ENCODE results near the gene PLS1.
"Not testable (repeated sequence)": the region's sequence is repeated elsewhere in the genome, so short reads cannot be mapped to it uniquely, and the experiment has no call there.

PLS1 gene

DNA sequence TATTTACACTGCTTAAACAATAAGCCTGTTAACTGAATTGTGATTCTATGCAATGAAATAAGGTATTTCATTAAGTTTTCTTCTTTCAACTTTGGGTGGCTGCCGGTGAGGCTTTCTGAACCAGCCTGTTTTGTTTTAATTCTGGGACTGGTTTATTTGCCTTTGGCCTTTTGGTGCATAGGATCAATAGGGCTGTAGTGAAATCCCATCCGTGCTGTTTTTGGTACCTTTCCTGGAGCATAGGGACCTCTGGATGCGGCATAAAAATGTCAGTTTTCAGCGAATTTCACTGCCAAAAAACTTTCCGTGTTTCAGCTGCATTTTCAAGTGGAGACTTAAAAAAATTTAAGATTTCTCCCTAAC lies 514 bp downstream of the PLS1 start:
- DNase-seq: no peak

DNA sequence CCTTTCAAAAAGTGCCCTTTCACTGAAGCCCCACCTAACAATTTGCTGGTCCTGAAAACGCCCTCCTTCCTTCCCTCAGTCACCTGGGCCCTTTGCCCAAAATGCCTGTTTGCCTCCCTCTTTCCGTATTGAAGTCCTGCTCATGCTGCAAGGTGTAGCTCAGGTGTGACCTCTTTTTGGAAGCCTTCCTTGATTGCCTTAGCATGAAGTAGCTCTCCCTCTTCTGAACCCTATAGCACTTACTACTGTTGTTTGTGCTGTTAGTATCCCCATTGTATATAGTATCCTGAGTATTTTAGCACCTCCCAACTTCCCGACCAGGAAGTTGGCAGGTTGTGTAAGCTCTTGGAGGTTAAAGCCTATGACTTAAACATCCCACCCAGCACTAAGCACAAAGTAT lies 1.7 kb downstream of the PLS1 start:
- DNase-seq: no peak

DNA sequence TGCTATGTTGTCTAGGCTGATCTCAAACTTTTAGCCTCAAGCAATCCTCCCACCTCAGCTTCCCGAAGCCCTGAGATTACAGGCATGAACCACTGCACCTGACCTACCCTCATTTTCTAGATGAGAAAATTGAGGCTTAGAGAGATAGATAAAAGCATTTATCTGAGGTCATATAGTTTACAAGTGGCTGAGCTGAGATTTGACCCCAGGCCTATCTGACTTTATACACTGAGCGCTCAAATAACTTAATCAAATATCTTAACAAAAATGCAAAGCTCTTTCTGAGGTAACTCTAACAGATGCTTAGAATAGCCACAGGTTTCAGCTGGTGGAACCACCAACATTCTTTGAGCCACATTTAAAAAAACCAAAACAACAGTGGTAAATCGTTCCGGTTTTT lies 5.5 kb downstream of the PLS1 start:
- no peak for DNase-seq

DNA sequence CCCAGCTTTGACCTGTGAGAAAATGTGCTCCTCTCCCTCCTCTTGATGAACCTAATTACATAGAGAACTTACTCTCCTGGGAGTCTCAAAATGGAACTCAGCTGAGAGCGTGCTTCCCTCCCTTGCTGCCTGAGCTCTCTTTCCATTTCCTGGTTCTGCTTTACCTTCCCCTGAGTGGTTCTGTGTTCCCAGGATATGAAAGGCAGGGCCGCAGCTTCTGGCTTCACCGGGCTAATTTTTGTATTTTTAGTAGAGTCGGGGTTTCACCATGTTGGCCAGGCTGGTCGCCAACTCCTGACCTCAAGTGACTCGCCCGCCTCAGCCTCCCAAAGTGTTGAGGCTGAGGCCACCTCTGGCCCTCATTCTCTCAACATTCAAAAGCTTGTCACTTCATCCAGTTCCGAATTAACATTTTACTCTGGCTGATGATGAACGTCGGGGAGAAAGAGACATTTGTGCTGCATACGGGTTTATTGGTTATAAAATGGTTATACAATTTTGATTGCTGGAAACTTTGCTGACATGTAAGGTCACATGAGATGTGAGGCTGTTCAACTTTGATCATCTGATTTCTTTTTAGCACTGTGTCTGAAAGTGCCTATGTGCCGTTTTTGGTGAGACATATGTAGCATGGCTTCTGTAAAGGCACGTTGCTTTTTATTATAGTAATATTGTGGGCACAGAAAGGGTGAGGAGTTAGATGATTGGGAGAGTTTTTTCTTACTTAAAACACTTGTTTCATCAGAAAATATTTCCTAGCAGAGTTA lies 6.6 kb downstream of the PLS1 start:
- DNase-seq: no peak

DNA sequence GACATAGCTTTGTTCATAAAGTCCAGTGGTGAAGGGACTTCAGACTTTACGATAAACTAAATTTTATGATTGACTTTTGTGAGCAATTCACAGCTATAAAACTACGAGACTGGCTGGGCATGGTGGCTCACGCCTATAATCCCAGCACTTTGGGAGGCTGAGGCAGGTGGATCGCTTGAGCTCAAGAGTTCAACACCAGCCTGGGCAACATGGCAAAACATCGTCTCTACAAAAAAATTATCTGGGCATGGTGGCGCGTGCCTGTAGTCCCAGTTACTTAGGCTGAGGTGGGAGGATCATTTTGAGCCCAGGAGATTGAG lies 7.2 kb downstream of the PLS1 start:
- DNase-seq: not testable (repeated sequence)

DNA sequence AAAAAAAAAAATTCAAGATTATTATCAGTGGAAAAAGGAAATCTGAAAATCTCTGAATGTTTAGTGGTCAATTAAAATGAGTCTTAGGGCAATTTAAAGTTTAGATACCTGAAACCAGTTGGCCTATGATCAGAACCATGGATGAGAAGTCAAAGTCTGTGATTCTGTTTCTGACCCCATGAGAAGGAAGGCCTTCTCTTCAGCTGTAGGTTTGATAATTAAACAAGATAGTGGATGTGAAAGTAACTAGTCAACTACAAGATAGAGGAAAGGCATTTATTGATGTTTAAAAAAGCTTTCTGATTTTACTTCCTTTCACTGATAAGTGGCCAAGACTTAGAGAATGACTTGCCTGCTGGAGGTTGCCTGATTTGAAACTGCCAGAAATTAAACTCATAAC lies 8.7 kb downstream of the PLS1 start:
- no peak for DNase-seq

DNA sequence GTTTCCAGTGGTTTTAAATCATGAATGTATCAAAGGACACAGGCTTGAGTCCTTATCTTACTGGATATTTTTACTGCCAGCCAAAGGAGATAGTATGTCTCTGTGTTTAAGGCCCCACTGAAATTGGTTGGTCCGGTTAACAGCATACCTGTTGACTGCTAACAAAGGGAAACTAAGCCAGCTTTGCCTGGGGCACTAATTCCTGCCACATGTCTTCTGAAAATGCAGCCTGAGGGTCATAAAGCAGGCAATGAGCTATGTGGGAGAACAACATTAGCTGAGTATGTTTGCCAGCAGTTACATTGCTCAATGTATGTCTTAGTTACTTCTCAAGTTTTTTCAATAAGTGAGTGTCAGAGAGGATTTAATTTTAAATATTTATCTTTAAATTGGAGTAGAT lies 12.4 kb downstream of the PLS1 start:
- DNase-seq: no peak

DNA sequence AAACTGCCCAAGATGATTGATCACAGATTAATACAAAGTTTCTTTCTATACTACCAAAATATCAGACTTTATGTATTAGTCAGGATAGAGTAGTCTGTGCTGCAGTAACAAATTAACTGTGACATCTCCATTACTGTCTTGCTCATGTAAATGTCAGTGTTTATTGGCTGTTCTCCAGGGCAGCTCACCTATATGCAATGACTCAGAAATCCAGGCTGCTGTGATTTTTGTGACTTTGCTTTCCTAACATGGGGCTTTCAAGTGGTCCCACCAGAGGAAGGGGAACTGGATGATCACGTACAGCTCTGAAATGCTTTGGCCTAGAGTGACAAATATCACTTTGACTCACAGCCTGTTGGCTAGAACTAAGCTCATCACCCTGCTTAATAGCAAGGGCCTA lies 12.9 kb downstream of the PLS1 start:
- DNase-seq: no peak

DNA sequence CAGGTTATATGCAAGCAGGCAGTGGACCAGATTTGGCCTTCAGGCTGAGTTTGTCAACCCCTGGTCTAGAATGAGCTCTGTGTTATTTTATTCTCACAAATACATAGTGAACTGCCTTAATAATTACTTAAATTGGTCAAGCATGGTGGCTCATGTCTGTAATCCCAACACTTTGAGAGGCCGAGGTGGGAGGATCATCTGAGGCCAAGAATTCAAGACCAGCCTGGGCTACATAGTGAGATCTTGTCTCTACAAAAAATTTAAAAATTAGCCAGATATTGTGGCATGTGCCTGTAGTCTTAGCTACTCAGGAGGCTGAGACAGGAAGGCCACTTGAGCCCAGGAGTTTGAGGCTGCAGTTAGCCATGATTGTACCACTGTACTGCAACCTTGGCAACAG lies 15.0 kb downstream of the PLS1 start:
- DNase-seq: no peak

DNA sequence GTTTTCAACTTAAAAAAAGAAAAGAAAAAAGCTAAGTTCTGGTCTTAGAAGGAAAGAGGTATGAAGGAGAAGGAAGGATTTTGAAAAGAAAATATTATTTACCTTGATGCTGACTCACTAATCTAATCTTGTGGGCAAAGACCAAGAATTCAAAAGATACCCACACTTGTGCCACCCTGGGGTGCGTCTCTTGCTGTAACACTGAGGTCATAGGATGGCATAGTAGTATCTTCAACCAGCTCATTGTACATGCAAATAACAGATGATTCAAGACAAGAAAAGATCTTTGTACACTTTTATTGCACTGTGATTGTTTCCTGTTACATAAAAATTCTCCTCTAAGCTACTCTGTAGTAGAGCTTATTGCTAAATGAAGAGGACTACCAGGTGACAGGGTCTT lies 17.3 kb downstream of the PLS1 start:
- no peak for DNase-seq

DNA sequence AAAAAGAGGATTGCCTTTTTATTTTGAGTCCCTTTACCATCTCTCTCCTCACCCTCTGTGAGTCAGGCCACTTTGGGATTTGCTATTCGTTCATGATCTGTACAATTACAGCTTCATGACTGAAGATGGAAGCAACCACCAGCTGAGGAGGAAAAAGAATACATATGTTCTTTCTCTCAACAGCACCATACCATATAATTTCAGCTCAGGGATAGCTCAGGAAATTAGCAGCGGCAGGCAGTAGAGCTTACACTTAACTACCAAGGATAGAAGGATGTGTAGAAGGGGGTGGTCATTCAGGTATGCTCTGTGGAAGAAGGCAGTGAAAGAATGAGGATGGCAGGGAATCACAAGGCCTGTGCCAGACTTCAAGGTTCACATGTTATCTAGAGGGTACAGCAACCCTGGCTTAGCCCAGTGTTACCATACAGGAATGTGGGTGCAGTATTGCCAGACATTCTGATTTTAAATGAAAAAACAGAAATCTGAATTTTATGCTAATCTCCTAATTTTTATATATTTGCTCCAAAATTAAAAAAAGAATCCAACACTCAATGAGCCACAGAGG lies 17.9 kb downstream of the PLS1 start:
- DNase-seq: no peak

DNA sequence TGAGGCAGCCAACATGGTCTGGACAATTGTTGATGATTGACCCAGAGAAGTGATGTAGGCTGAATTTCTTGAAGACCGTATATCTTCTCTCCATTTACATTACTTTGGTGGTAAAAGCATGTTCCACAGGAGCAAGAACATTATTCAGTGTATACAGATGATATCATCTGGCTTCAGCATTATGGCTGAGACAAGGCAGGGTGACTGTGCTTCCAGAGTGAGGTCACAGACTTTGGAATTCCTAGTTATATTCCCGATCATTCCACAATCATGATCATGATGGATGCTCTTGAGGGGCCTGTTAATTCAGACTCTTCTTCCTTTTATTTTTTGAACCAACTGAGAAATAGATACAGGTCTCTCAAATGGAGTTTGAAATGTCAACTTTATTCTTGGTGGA lies 19.0 kb downstream of the PLS1 start:
- DNase-seq: no peak

DNA sequence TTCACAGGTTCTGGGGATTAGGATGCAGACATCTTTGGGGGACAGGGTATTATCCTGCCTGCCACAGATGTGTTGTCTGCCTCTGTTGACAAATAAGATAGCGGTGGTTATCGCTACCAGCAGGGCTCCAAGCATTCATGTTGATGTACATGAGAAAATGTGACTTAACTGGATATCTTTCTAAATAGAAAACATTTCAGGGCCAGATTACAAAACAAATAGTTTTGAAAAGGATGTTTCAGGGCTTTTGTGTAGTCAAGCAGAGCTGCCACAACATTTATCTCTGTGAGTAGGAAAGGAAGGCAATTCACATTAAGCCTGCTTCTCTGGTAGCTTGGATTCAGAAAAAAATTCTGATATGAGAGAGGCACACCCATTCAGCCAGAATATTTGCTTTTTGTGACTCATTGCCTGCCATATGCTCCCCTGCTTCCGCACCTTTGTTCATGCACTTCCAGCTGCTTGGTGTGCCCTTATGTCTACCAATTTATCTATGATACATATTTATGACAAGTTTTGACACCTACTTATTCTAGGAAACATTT lies 22.8 kb downstream of the PLS1 start:
- DNase-seq: no peak

DNA sequence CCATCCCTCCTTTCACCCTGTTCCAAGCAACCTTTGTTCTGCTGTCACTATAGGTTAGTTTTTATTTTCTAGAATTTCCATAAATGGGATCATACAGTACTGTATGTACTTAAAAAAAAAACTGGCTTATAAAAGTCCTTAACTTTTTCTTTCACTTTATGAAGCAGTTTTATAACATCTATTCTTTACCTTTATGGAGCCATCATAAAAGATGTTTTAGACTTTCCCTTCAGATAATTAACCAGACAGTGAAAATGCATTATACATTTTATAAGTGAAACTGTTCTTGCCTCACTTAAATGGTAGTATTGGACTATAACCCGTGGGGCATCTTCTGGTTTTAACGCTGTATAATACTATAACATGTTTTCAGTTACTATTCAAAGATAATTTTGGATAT lies 26.2 kb downstream of the PLS1 start:
- DNase-seq: no peak

DNA sequence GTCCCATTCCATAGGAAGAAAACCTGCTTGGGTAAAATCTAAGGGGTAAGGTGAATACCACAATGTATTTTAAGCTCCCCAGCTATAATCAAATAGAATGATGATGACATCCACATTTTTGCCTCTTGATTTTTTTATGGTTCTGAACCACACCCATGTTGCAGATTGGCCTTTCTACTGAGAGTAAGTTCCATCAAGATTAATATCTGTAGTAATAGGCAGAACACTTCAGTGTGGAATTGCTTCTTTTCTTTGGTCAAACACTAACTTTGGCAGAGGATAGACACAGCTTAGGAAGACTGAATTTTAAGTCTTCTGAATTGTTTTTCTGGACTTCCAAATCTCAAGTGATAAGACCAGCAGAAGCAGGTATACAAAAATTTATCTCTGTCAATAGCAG lies 27.0 kb downstream of the PLS1 start:
- DNase-seq: no peak

DNA sequence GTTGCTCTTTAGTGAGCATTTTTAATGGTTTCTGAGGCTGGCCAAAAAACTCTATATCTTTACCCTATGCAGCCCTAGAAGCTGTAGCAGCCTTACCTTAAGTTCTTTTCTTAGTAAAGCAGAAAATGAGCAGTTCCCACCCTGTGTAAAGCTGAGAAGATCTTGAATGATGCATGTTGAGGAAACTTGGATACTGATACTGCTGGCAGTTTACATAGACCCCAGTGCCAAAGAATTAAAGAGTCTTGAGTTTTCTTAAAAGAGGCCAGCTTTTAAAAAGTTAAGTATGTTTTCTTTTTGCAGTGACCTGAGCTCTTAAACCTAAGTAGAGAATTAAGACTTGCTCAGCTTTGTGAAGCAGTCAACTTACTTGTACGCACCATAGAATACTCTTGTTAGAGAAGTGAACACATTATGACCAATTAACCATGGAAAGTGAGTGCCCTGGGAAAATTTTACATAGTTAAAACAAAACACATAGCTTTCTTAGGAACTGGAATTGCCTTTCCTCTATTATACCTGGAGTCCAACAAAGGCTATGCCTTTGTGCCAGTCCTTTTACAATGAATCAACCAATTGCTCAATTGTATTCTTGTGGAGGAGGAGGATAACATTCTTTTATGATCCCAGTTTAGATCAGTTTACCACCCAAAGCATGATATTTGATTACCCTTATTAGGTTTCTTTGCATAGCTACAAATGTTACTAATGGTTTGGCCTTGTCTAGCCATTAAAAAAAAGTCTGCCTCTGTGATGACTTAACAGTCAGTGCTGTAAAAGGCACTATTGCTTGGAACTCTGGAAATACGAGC lies 28.4 kb downstream of the PLS1 start:
- no peak for DNase-seq

DNA sequence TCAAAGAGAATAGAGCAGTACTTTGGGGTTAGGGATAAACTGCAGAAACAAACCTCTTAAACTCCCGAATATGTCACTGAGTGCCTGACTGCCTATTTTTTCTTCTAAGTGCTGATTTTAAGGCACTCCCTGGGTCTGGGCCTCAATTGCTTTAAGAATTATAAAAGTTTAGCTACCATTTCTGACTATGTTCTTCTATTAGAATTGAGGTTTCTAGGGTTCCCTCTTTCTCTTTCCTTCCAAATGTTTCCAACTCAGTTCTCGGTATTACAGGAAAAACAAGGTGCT lies 28.9 kb downstream of the PLS1 start:
- no peak for DNase-seq

DNA sequence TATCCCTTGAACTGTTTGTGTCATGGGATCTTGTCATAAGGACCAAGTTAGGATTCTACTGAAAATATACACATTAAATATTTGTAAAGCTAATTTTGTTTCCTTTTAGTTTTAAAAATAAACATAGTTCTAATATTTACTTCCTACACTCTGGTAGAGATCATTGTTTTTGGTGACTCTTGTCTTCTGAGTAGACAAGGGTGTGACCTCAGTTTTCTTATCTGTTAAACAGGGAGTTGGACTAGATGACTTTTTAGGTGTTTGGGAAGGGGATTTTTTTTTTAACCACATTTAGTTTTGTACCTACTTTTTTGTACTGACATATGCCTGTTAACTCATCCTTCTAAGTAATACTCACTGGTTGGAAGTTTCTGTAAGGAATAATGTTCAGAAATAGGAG lies 30.8 kb downstream of the PLS1 start:
- DNase-seq: no peak

DNA sequence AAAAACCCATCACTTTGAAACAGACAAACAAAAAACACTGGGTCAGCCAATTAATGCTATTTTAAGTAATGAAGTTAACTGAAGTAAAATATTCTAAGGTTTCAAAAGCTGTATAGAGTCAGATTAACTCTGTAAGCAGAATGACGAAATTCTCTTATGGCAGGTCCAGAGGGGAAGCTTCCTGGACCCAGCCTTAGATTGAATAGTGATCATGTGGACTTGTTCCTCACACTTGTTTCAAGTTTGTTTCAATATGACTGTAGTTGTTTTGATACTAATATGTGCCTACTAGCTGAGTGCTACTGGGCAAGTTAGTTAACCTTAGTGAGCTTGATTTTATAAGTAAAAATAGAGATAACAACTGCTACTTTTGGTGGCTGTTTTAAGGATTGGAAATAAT lies 32.6 kb downstream of the PLS1 start:
- DNase-seq: no peak

DNA sequence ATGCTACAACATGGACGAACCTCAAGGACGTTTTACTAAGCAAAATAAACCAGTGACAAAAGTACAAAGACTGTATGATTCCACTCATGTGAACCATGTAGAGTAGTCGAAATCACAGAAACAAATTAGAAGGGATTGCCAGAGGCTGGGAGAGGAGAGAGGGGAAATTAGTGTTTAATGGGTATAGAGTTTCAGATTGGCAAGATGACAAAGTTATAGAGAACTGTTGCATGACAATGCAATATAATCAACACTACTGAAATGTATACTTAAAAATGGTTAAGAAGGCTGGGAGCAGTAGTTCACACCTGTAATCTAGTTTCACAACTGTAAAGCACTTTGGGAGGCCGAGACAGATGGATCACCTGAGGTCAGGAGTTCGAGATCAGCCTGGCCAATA lies 36.9 kb downstream of the PLS1 start:
- DNase-seq: no peak

DNA sequence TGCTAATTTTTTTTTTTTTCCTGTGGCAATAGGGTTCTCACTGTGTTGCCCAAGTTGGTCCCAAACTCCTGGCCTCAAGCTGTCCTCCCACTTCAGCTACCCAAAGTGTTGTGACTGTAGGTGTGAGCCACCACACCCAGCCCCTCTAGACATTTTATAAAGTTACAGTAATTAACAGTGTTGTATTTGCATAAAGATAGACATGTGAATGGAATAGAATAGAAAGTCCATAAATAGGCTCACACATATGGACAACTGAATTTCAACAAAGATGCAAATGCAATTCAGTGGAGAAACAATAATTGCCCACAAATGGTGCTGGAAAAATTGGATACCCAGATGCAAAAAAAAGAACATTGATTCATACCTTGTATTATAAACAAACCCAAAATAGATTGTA lies 39.9 kb downstream of the PLS1 start:
- DNase-seq: no peak

DNA sequence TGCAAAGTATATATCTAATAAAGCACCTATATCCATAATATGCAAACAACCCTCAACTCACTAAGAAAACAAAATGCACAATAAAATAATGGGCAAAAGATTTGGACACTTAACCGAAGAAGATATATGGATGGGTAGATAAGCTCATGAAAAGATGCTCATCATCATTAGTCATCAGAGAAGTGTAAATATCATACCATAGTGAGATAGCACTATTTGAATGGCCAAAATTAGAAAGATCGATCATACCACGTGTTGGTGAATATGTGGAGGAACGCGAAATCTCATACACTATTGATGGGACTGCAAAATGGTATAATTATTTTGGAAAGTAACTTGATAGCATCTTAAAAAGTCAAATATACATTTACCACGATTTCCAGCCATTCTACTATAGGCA lies 40.5 kb downstream of the PLS1 start:
- no peak for DNase-seq

DNA sequence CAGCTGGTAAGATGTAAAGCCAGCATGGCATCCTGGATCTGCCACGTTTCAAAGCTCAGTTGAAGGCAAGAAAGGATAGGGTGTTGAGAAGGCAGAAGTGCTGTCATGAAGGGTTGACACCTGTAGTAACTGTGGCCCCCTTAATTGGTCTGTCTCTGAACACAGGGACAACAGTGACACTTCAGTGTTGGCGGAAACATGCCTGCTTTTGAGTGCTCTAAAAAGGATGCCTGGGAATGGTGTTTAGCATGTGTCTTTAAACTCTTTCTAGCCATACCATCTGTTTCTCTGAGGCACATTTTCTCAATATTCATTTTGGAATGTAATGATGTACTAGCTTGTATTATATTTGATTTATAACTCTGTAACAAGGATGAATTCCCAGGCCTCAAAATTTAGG lies 42.1 kb downstream of the PLS1 start:
- no peak for DNase-seq

DNA sequence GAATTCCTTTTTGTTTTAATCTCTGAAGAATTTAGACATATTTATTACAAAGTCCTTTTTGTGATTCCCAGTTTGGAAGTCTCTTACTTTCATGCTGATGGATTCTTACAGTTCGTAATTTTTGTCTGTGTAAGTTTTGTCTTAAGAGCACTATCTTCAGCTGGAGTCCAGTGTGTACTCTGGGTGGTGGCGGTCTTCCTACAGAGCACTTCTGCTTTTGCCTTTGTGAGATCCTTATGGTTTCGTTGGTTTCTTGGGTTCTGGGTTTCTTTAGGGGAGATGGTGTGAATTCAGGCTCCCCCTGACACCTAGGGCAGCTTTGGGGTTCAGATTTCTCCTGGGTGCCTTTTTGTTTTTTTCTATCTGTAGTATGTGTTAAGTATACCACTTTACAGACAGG lies 45.3 kb downstream of the PLS1 start:
- no peak for DNase-seq

DNA sequence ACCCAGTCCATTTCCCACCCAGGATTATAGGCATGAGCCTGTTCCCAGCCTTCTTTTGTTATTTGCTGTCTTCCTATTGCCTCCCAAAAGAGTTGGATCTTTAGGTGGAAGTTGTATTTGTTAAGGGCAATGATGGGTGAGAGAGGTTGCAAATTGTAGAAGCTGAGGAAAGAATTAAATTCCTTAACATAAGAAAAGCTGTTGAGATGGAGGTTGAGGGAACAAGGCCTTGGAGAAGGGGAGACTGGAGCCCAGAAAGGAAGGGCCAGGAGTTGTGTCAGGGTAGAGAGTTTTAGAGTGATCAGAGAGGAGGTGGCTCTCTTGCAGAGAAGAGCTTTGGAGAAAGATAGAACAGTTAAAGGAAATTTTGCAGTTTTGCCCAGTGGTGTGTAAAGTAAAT lies 46.8 kb downstream of the PLS1 start:
- DNase-seq: no peak
